NB4 (cell line): ENCODE results near the gene TERF2IP.

Experiments used
- DNase-seq: peaks from one replicate; pipeline ENCODE4 v3.0.0; 2010; ENCODE audit warnings: low read depth
- H3K4me3 ChIP-seq: one replicate; pipeline ENCODE4 v1.5.1; 2011; ENCODE audit warnings: mild to moderate bottlenecking, low read depth, low read length, moderate library complexity
- MAX ChIP-seq: IDR thresholded peaks from 2 replicates; pipeline ENCODE4 v1.6.1; 2011; ENCODE audit warnings: low read depth, low read length
- MYC ChIP-seq: IDR thresholded peaks from 2 replicates; pipeline ENCODE4 v1.6.1; 2011; ENCODE audit warnings: low read depth, low read length
- POLR2A ChIP-seq: IDR thresholded peaks from 2 replicates; pipeline ENCODE4 v1.6.1; 2011; ENCODE audit warnings: mild to moderate bottlenecking; ENCODE audit not compliant: insufficient read length; ENCODE audit errors: extremely low read depth
- TF ChIP-seq, protein P1 (sequence below): IDR thresholded peaks from one replicate; pipeline ENCODE4 v1.5.1; 2012; ENCODE audit warnings: low read depth, low read length

TERF2IP gene

GRCh38 chr16:75697571-75697970 lies 50.0 kb downstream of the TERF2IP start:
- no peak overlapping the region for H3K4me3 ChIP-seq
- TF ChIP-seq, protein P1, sequence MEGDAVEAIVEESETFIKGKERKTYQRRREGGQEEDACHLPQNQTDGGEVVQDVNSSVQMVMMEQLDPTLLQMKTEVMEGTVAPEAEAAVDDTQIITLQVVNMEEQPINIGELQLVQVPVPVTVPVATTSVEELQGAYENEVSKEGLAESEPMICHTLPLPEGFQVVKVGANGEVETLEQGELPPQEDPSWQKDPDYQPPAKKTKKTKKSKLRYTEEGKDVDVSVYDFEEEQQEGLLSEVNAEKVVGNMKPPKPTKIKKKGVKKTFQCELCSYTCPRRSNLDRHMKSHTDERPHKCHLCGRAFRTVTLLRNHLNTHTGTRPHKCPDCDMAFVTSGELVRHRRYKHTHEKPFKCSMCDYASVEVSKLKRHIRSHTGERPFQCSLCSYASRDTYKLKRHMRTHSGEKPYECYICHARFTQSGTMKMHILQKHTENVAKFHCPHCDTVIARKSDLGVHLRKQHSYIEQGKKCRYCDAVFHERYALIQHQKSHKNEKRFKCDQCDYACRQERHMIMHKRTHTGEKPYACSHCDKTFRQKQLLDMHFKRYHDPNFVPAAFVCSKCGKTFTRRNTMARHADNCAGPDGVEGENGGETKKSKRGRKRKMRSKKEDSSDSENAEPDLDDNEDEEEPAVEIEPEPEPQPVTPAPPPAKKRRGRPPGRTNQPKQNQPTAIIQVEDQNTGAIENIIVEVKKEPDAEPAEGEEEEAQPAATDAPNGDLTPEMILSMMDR = no peak
- TF ChIP-seq MYC (no peak), MAX (no peak), POLR2A (no peak)
- no peak for DNase-seq

GRCh38 chr16:75701361-75701760 lies 53.8 kb downstream of the TERF2IP start, which contains the start of gene DUXB:
DUXB (minus strand) TSS chr16:75701461; CDS start chr16:75701418, 43 bp downstream.
- no peak for DNase-seq
- no peak within 1 kb of the TSS for H3K4me3 ChIP-seq
- TF ChIP-seq, protein P1 = no peak
- TF ChIP-seq POLR2A (no peak), MAX (no peak), MYC (no peak)

DNA sequence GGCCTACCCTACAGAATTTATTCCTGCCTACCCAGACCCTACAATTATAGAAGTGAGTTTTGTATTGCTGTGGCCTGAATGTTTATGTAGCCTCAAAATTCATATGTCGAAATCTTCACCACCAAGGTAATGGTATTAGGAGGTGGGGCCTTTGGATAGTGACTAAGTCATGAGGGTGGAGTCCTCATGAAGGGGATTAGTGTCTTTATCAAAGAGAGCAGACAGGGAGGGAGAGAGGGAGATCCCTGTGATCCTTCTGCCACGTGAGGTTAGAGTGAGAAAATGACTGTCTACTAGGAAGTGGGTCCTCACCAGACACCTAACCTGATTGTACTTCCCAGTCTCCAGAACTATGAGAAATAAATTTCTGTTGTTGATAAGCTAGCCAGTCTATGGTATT lies 54.7 kb downstream of the TERF2IP start:
- peak; percentile 7 for DNase-seq
- H3K4me3 ChIP-seq = no peak overlapping the region
- TF ChIP-seq, protein P1 = no peak
- TF ChIP-seq MYC (no peak), POLR2A (no peak), MAX (no peak)

GRCh38 chr16:75703306-75703705 lies 55.7 kb downstream of the TERF2IP start:
- TF ChIP-seq MYC (no peak), POLR2A (no peak)
- no peak for DNase-seq
- H3K4me3 ChIP-seq = no peak overlapping the region
